HG02973 (cell line): ENCODE measurements around the gene JOSD2.

ENCODE experiments used
- ATAC-seq: cut with Tn5 transposase; IDR thresholded peaks from one replicate; pipeline ENCODE4 v1.9.1; 2021; ENCODE audit warnings: moderate library complexity; ENCODE audit not compliant: unreplicated experiment

The JOSD2 gene

DNA sequence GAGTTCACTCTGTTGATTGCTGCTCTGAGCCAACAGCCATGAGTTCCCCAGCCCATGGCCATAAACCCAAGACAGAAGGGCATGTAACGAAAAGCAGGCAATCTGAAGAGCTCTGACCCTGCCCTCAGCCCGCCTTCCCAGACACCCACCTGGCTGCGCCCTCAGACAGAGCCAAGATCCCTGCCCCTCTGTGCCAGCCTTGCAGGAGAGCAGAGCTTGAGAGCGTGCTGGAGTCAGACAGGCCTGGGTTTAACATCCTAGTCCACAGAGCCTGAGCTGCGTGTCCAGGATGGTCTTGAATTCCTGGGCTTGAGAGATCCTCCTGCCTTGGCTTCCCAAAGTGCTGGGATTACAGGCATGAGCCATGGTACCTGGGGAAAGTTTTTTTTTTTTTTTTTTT is 53.7 kb downstream of the JOSD2 start:
- ATAC-seq: no peak
